Measurements from ENCODE around the gene CARD14.

Gene CARD14

GRCh38 chr17:80169784-80170500 is at the start of gene CARD14:
Gene CARD14, plus strand, starts transcription at chr17:80170030. Its CDS starts 11,409 bp downstream, at chr17:80181439.
- CTCF ChIA-PET = interaction anchor here (0.6 to 0.7 kb wide), 2 partner anchors 135 to 1781 kb away, joined by 4 read pairs; no protein-coding TSS in a partner anchor

GRCh38 chr17:80122026-80122575 is 47.7 kb upstream of the CARD14 start:
- no peak for TF ChIP-seq CTCF (conservative IDR thresholded peaks at IDR 0.05; ENCODE audit: low read depth)

More at GRCh38 chr17:80169784-80170500, at the start of gene CARD14:
- no peak within 1 kb of the TSS for H3K27ac ChIP-seq
- no peak for TF ChIP-seq CTCF (conservative IDR thresholded peaks at IDR 0.05; ENCODE audit: low read depth)
- POLR2A ChIA-PET (ENCODE audit: low non-redundant PET) = interaction anchor here (0.6 kb wide), 1 partner anchor 111 kb away, joined by 15 read pairs; no protein-coding TSS in a partner anchor
- peak; percentile 72 for DNase-seq (ENCODE audit: low spot score)

GRCh38 chr17:80122926-80123505 is 46.8 kb upstream of the CARD14 start:
- no peak for TF ChIP-seq CTCF (conservative IDR thresholded peaks at IDR 0.05; ENCODE audit: low read depth)
- no peak for DNase-seq (ENCODE audit: low spot score)
- H3K27ac ChIP-seq = no peak overlapping the region
- ChIA-PET CTCF (interaction anchor here (0.6 kb wide), 1 partner anchor 13 kb away, joined by 5 read pairs; no protein-coding TSS in a partner anchor), POLR2A (ENCODE audit: low non-redundant PET) (no interaction called here)

More at GRCh38 chr17:80122026-80122575, 47.7 kb upstream of the CARD14 start:
- H3K27ac ChIP-seq = no peak overlapping the region
- POLR2A ChIA-PET (ENCODE audit: low non-redundant PET) = interaction anchor here (0.5 kb wide), 1 partner anchor 8 kb away, joined by 4 read pairs; no protein-coding TSS in a partner anchor
- DNase-seq (ENCODE audit: low spot score) = no peak
- CTCF ChIA-PET = interaction anchor here (0.6 kb wide), 2 partner anchors 12 to 40 kb away, joined by 3 to 5 read pairs; no protein-coding TSS in a partner anchor

GRCh38 chr17:80123791-80124190 is 46.0 kb upstream of the CARD14 start:
- DNase-seq (ENCODE audit: low spot score) = no peak
- no peak overlapping the region for H3K27ac ChIP-seq
- POLR2A ChIA-PET (ENCODE audit: low non-redundant PET) = interaction anchor here (0.6 kb wide), 1 partner anchor 13 kb away, joined by 3 read pairs; no protein-coding TSS in a partner anchor
- no peak for TF ChIP-seq CTCF (conservative IDR thresholded peaks at IDR 0.05; ENCODE audit: low read depth)
- CTCF ChIA-PET = interaction anchor here (1.0 to 1.1 kb wide), 2 partner anchors 22 to 41 kb away, joined by 3 to 8 read pairs; partner anchors contain the start of gene GAA

GRCh38 chr17:80124351-80124981 is 45.4 kb upstream of the CARD14 start:
- POLR2A ChIA-PET (ENCODE audit: low non-redundant PET) = no interaction called here
- CTCF ChIA-PET = interaction anchor here (0.6 to 1.4 kb wide), 4 partner anchors 23 to 42 kb away, joined by 3 to 8 read pairs (median 3); partner anchors contain the start of gene GAA
- no peak overlapping the region for H3K27ac ChIP-seq
- no peak for TF ChIP-seq CTCF (conservative IDR thresholded peaks at IDR 0.05; ENCODE audit: low read depth)
- DNase-seq (ENCODE audit: low spot score) = no peak

All from RWPE1 (cell line).